Stimulated activated CD8-positive, alpha-beta memory T cell treated with anti-CD3 and anti-CD28 coated beads, Interleukin-4, amount 100 ng/mL, for 48 hours (primary cell): ENCODE results near the gene PPRC1.
"Not testable (repeated sequence)": the region's sequence is repeated elsewhere in the genome, so short reads cannot be mapped to it uniquely, and the experiment has no call there.

Source experiments
- DNase-seq: peaks from one replicate; pipeline ENCODE4 v3.0.0-alpha.2; 2020

The PPRC1 gene

GRCh38 chr10:102147561-102147960 lies 14.7 kb downstream of the PPRC1 start:
- no peak for DNase-seq

GRCh38 chr10:102148275-102148674 lies 15.4 kb downstream of the PPRC1 start:
- DNase-seq = no peak

GRCh38 chr10:102150970-102151773 lies 18.3 kb downstream of the PPRC1 start:
- DNase-seq = no peak

GRCh38 chr10:102151774-102152544 lies 19.1 kb downstream of the PPRC1 start, which contains the start of gene NOLC1:
TSS of gene NOLC1 (plus strand) at chr10:102152389. CDS start at chr10:102152411, 22 bp downstream.
- peak; percentile 100 for DNase-seq

- peak; percentile 66 for DNase-seq
Measured at GRCh38 chr10:102152545-102152890, 19.7 kb downstream of the PPRC1 start.

GRCh38 chr10:102153093-102153620 lies 20.3 kb downstream of the PPRC1 start:
- DNase-seq = no peak

- DNase-seq = no peak
Measured at GRCh38 chr10:102154466-102155116, 21.8 kb downstream of the PPRC1 start.

- DNase-seq = no peak
Measured at GRCh38 chr10:102157224-102157623, 24.4 kb downstream of the PPRC1 start.

GRCh38 chr10:102159051-102159597 lies 26.3 kb downstream of the PPRC1 start:
- DNase-seq = no peak

- DNase-seq = no peak
Measured at GRCh38 chr10:102159831-102160230, 27.0 kb downstream of the PPRC1 start.

- no peak for DNase-seq
Measured at GRCh38 chr10:102163342-102163989, 30.6 kb downstream of the PPRC1 start.

- no peak for DNase-seq
Measured at GRCh38 chr10:102167861-102168260, 35.0 kb downstream of the PPRC1 start.

GRCh38 chr10:102170602-102171001 lies 37.8 kb downstream of the PPRC1 start:
- no peak for DNase-seq

- no peak for DNase-seq
Measured at GRCh38 chr10:102172288-102172687, 39.4 kb downstream of the PPRC1 start.

- DNase-seq = no peak
Measured at GRCh38 chr10:102175415-102175814, 42.6 kb downstream of the PPRC1 start.

- no peak for DNase-seq
Measured at GRCh38 chr10:102184606-102185005, 51.8 kb downstream of the PPRC1 start.

- no peak for DNase-seq
Measured at GRCh38 chr10:102185272-102185671, 52.4 kb downstream of the PPRC1 start.

- DNase-seq = no peak
Measured at GRCh38 chr10:102185811-102186527, 53.1 kb downstream of the PPRC1 start.

- no peak for DNase-seq
Measured at GRCh38 chr10:102188298-102188940, 55.6 kb downstream of the PPRC1 start.

- DNase-seq = not testable (repeated sequence)
Measured at GRCh38 chr10:102188941-102189898, 56.4 kb downstream of the PPRC1 start.
